Measurements from ENCODE around the gene TMEM245. TPM values are rescaled to one million over a fixed set of nuclear protein-coding genes. Genes with fewer than 3 reads are reported as not detected.
A peak's percentile ranks its signal among the peaks of the same experiment; 100 is the strongest.

Gene TMEM245
- total RNA-seq, 1 donor from 2014 or later, result 85.3 TPM

- peaks cover 96% of the 10 kb centered on the region for H4K20me1 ChIP-seq (ENCODE audit: low read depth)
- no peak overlapping the region for H3K9ac ChIP-seq
- Mint-ChIP-seq H3K36me3 (peaks cover 7% of the 10 kb centered on the region), H3K27me3 (ENCODE audit: insufficient read depth, low read depth) (no peaks in the 10 kb centered on the region), H3K9me3 (no peaks in the 10 kb centered on the region), H3K4me3 (no peak overlapping the region), H3K27ac (no peak overlapping the region), H3K4me1 (peaks cover 43% of the 10 kb centered on the region)
- TF ChIP-seq EZH2phosphoT487 (IDR thresholded peaks at IDR 0.05) (no peak), EZH2 (IDR thresholded peaks at IDR 0.05) (no peak)
- TF ChIP-seq, protein P1, sequence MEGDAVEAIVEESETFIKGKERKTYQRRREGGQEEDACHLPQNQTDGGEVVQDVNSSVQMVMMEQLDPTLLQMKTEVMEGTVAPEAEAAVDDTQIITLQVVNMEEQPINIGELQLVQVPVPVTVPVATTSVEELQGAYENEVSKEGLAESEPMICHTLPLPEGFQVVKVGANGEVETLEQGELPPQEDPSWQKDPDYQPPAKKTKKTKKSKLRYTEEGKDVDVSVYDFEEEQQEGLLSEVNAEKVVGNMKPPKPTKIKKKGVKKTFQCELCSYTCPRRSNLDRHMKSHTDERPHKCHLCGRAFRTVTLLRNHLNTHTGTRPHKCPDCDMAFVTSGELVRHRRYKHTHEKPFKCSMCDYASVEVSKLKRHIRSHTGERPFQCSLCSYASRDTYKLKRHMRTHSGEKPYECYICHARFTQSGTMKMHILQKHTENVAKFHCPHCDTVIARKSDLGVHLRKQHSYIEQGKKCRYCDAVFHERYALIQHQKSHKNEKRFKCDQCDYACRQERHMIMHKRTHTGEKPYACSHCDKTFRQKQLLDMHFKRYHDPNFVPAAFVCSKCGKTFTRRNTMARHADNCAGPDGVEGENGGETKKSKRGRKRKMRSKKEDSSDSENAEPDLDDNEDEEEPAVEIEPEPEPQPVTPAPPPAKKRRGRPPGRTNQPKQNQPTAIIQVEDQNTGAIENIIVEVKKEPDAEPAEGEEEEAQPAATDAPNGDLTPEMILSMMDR (IDR thresholded peaks at IDR 0.05), result no peak
- no peaks in the 10 kb centered on the region for H3K36me3 ChIP-seq
- no peak for DNase-seq (ENCODE audit: low spot score)
- H3K27me3 ChIP-seq, result no peaks in the 10 kb centered on the region
- peaks cover 15% of the 10 kb centered on the region for H3K4me1 ChIP-seq
- no peaks in the 10 kb centered on the region for H3K9me3 ChIP-seq (ENCODE audit: low read depth)
- H3K79me2 ChIP-seq (ENCODE audit: low read depth), result peaks cover 100% of the 10 kb centered on the region
- H3K4me3 ChIP-seq, result no peak overlapping the region
- H2AFZ ChIP-seq (replicated peaks), result no peak overlapping the region
- H3K4me2 ChIP-seq, result no peak overlapping the region
- no peak overlapping the region for H3K27ac ChIP-seq
- no peaks in the 10 kb centered on the region for H3F3A ChIP-seq (ENCODE audit: low read depth)
Measured at GRCh38 chr9:109113254-109113653, 6.5 kb downstream of the TMEM245 start.

- Histone ChIP-seq H3F3A (ENCODE audit: low read depth) (no peaks in the 10 kb centered on the region), H2AFZ (replicated peaks) (no peak overlapping the region), H3K27me3 (no peaks in the 10 kb centered on the region), H3K9me3 (ENCODE audit: low read depth) (no peaks in the 10 kb centered on the region), H3K9ac (no peak overlapping the region), H3K4me2 (no peak overlapping the region), H3K36me3 (peaks cover 2% of the 10 kb centered on the region), H3K27ac (no peak overlapping the region), H3K4me1 (peaks cover 9% of the 10 kb centered on the region), H4K20me1 (ENCODE audit: low read depth) (peaks cover 93% of the 10 kb centered on the region), H3K4me3 (no peak overlapping the region), H3K79me2 (ENCODE audit: low read depth) (peaks cover 100% of the 10 kb centered on the region)
- peaks cover 29% of the 10 kb centered on the region for H3K4me1 Mint-ChIP-seq
- H3K9me3 Mint-ChIP-seq, result no peaks in the 10 kb centered on the region
- TF ChIP-seq, protein P1 (IDR thresholded peaks at IDR 0.05), result no peak
- TF ChIP-seq EZH2phosphoT487 (IDR thresholded peaks at IDR 0.05) (no peak), EZH2 (IDR thresholded peaks at IDR 0.05) (no peak)
- H3K4me3 Mint-ChIP-seq, result no peak overlapping the region
- no peak for DNase-seq (ENCODE audit: low spot score)
- no peaks in the 10 kb centered on the region for H3K27me3 Mint-ChIP-seq (ENCODE audit: insufficient read depth, low read depth)
- H3K36me3 Mint-ChIP-seq, result peaks cover 8% of the 10 kb centered on the region
- H3K27ac Mint-ChIP-seq, result no peak overlapping the region
Measured at GRCh38 chr9:109110329-109111021, 9.3 kb downstream of the TMEM245 start.

- Histone ChIP-seq H3K27ac (no peak overlapping the region), H3K9ac (no peak overlapping the region), H3F3A (ENCODE audit: low read depth) (no peaks in the 10 kb centered on the region), H2AFZ (replicated peaks) (no peak overlapping the region), H3K79me2 (ENCODE audit: low read depth) (peaks cover 100% of the 10 kb centered on the region), H3K9me3 (ENCODE audit: low read depth) (no peaks in the 10 kb centered on the region), H3K27me3 (no peaks in the 10 kb centered on the region), H3K4me3 (no peak overlapping the region), H4K20me1 (ENCODE audit: low read depth) (peaks cover 91% of the 10 kb centered on the region), H3K36me3 (peaks cover 7% of the 10 kb centered on the region), H3K4me1 (peaks cover 9% of the 10 kb centered on the region), H3K4me2 (no peak overlapping the region)
- Mint-ChIP-seq H3K27me3 (ENCODE audit: insufficient read depth, low read depth) (no peaks in the 10 kb centered on the region), H3K9me3 (peaks cover 2% of the 10 kb centered on the region), H3K36me3 (peaks cover 13% of the 10 kb centered on the region), H3K4me3 (no peak overlapping the region), H3K27ac (no peak overlapping the region), H3K4me1 (peaks cover 29% of the 10 kb centered on the region)
- DNase-seq (ENCODE audit: low spot score), result peak; percentile 18
- TF ChIP-seq EZH2phosphoT487 (IDR thresholded peaks at IDR 0.05) (no peak), EZH2 (IDR thresholded peaks at IDR 0.05) (no peak)
- TF ChIP-seq, protein P1 (IDR thresholded peaks at IDR 0.05), result no peak
Measured at GRCh38 chr9:109109967-109110328, 9.8 kb downstream of the TMEM245 start.
